H1 (cell line): ENCODE measurements around the gene TMSB4Y. TPM values are rescaled to one million over a fixed set of nuclear protein-coding genes. Genes with fewer than 3 reads are reported as not detected.
A peak's percentile ranks its signal among the peaks of the same experiment; 100 is the strongest.

Source experiments
- CTCF ChIA-PET: fragments of 300-600 bp; sonication (Branson Sonifier 250); formaldehyde crosslinking; loops from one replicate; lab custom pipeline; 2021; ENCODE audit not compliant: partially characterized antibody; lab: Charles Lee
- POLR2A ChIA-PET: fragments of 300-600 bp; sonication (Branson Sonifier 250); formaldehyde crosslinking; loops from one replicate; lab custom pipeline; 2021; ENCODE audit warnings: inconsistent platforms; ENCODE audit not compliant: partially characterized antibody; lab: Charles Lee
- DNase-seq, 2 experiments: peaks; one replicate each; pipeline versions ENCODE4 v3.0.0 to v3.0.0-alpha.2; 2010 to 2022; ENCODE audit warnings: low spot score in 2 of 2, low read depth in 1 of 2, mixed read lengths in 1 of 2
- FAIRE-seq: peaks from 2 replicates; lab custom pipeline; 2011; peaks lifted over from hg19 to GRCh38; lab: Jason Lieb, UNC
- H2AFZ ChIP-seq: 2 replicates; pipeline ENCODE4 v1.8.1; 2012; ENCODE audit warnings: low read length, inconsistent platforms
- H2AK5ac ChIP-seq: 2 replicates; pipeline ENCODE4 v1.6.1; 2013; ENCODE audit warnings: low read depth, low read length
- H2BK120ac ChIP-seq: replicated peaks from 2 replicates; pipeline ENCODE3; 2013; ENCODE audit warnings: low read depth, low read length, inconsistent platforms
- H2BK12ac ChIP-seq: 2 replicates; pipeline ENCODE4 v1.6.1; 2013; ENCODE audit warnings: low read depth, low read length
- H2BK15ac ChIP-seq: 2 replicates; pipeline ENCODE4 v1.6.1; 2013; ENCODE audit warnings: low read length
- H2BK20ac ChIP-seq: 2 replicates; pipeline ENCODE4 v1.6.1; 2013; ENCODE audit warnings: low read length
- H2BK5ac ChIP-seq: 2 replicates; pipeline ENCODE4 v1.6.1; 2013; ENCODE audit warnings: low read depth, low read length
- H3K14ac ChIP-seq: 2 replicates; pipeline ENCODE4 v1.6.1; 2013; ENCODE audit warnings: inconsistent platforms; ENCODE audit not compliant: insufficient read length
- H3K18ac ChIP-seq: 2 replicates; pipeline ENCODE4 v1.6.1; 2013; ENCODE audit warnings: low read length; ENCODE audit errors: extremely low read depth
- H3K23ac ChIP-seq: 2 replicates; pipeline ENCODE4 v1.6.1; 2013; ENCODE audit warnings: inconsistent platforms; ENCODE audit not compliant: insufficient read length
- H3K23me2 ChIP-seq: 2 replicates; pipeline ENCODE4 v1.6.1; 2013; ENCODE audit warnings: low read depth, low read length
- H3K27ac ChIP-seq: 2 replicates; pipeline ENCODE4 v1.6.1; 2011; ENCODE audit warnings: low read depth, low read length, inconsistent platforms
- H3K27me3 ChIP-seq, 4 experiments: replicated peaks in 1 of 4; 1 replicate in 1 of 4; 2 replicates in 3 of 4; pipeline versions ENCODE4 v1.6.1 to v1.8.1; 2011 to 2013; ENCODE audit warnings: low read length in 3 of 4, mild to moderate bottlenecking in 3 of 4, inconsistent platforms in 2 of 4, mixed read lengths in 2 of 4, moderate library complexity in 1 of 4; ENCODE audit not compliant: control insufficient read depth in 3 of 4, insufficient read depth in 3 of 4; ENCODE audit errors: extremely low read depth in 1 of 4
- H3K36me3 ChIP-seq, 4 experiments: 2 replicates each; pipeline versions ENCODE4 v1.6.1 to v1.8.1; 2011 to 2013; ENCODE audit warnings: mild to moderate bottlenecking in 4 of 4, low read length in 3 of 4, moderate library complexity in 2 of 4, control low read depth in 1 of 4, inconsistent platforms in 1 of 4; ENCODE audit not compliant: insufficient read depth in 4 of 4, control insufficient read depth in 2 of 4
- H3K4ac ChIP-seq: replicated peaks from 2 replicates; pipeline ENCODE3; 2013; ENCODE audit warnings: low read length, low read depth, mixed read lengths, inconsistent platforms; ENCODE audit not compliant: insufficient read length
- H3K4me1 ChIP-seq, 4 experiments: replicated peaks in 1 of 4; 1 replicate in 1 of 4; 2 replicates in 3 of 4; pipeline versions ENCODE4 v1.6.1 to v1.8.1; 2011 to 2013; ENCODE audit warnings: low read length in 3 of 4, inconsistent platforms in 2 of 4, mixed read lengths in 1 of 4; ENCODE audit not compliant: insufficient read depth in 4 of 4, control insufficient read depth in 3 of 4
- H3K4me2 ChIP-seq, 2 experiments: 2 replicates each; pipeline versions ENCODE4 v1.6.1 to v1.8.1; 2011 to 2013; ENCODE audit warnings: low read depth in 2 of 2, low read length in 2 of 2, control low read depth in 1 of 2, inconsistent platforms in 1 of 2, mild to moderate bottlenecking in 1 of 2; ENCODE audit not compliant: insufficient read depth in 1 of 2
- H3K4me3 ChIP-seq, 4 experiments: fragments of 200-600, 300-600 bp in 1 of 4; sonication (generic), shearing (Covaris generic), sonication (Bioruptor Twin) in 1 of 4; 2 replicates each; pipeline versions ENCODE4 v1.5.1 to v1.8.1; 2011 to 2016; ENCODE audit warnings: low read length in 4 of 4, low read depth in 3 of 4, control low read depth in 2 of 4, inconsistent platforms in 2 of 4, mild to moderate bottlenecking in 2 of 4, mixed read lengths in 1 of 4, moderate library complexity in 1 of 4; ENCODE audit not compliant: insufficient read depth in 2 of 4; ENCODE audit errors: extremely low read depth in 1 of 4
- H3K56ac ChIP-seq: replicated peaks from 2 replicates; pipeline ENCODE3; 2013; ENCODE audit warnings: low read depth, mild to moderate bottlenecking, mixed read lengths, low read length, inconsistent platforms; ENCODE audit not compliant: insufficient read length
- H3K79me1 ChIP-seq: 2 replicates; pipeline ENCODE4 v1.6.1; 2013; ENCODE audit warnings: low read depth, low read length, control low read depth
- H3K79me2 ChIP-seq, 2 experiments: 2 replicates each; pipeline versions ENCODE4 v1.6.1 to v1.8.1; 2012 to 2013; ENCODE audit warnings: low read length in 2 of 2, mild to moderate bottlenecking in 2 of 2, inconsistent platforms in 1 of 2; ENCODE audit not compliant: insufficient read depth in 2 of 2, control insufficient read depth in 1 of 2
- H3K9ac ChIP-seq, 4 experiments: replicated peaks in 1 of 4; 1 replicate in 1 of 4; 2 replicates in 3 of 4; pipeline versions ENCODE4 v1.6.1 to v1.8.1; 2011 to 2013; ENCODE audit warnings: low read depth in 3 of 4, low read length in 3 of 4, control low read depth in 2 of 4, mild to moderate bottlenecking in 2 of 4, moderate library complexity in 2 of 4, inconsistent platforms in 1 of 4; ENCODE audit errors: extremely low read depth in 1 of 4
- H3K9me3 ChIP-seq, 2 experiments: 2 replicates each; pipeline versions ENCODE4 v1.6.1 to v1.8.1; 2012 to 2013; ENCODE audit warnings: mild to moderate bottlenecking in 2 of 2, moderate library complexity in 2 of 2, control low read depth in 1 of 2, inconsistent platforms in 1 of 2, low read depth in 1 of 2, low read length in 1 of 2, mixed read lengths in 1 of 2; ENCODE audit not compliant: insufficient read depth in 2 of 2
- H4K20me1 ChIP-seq, 2 experiments: replicated peaks in 1 of 2; 2 replicates each; pipeline versions ENCODE3 to v1.8.1; 2011 to 2013; ENCODE audit warnings: inconsistent platforms in 2 of 2, low read length in 2 of 2, mild to moderate bottlenecking in 1 of 2; ENCODE audit not compliant: insufficient read depth in 2 of 2, control insufficient read depth in 1 of 2
- H4K5ac ChIP-seq: 2 replicates; pipeline ENCODE4 v1.6.1; 2013; ENCODE audit warnings: low read length, low read depth, mixed read lengths, inconsistent platforms; ENCODE audit not compliant: insufficient read length
- H4K8ac ChIP-seq: 2 replicates; pipeline ENCODE4 v1.8.0; 2013; ENCODE audit warnings: mild to moderate bottlenecking, moderate library complexity, low read length, inconsistent platforms; ENCODE audit not compliant: insufficient read depth; ENCODE audit errors: extremely low read depth
- H4K91ac ChIP-seq: replicated peaks from 2 replicates; pipeline ENCODE3; 2013; ENCODE audit warnings: low read length, mixed read lengths, inconsistent platforms; ENCODE audit not compliant: insufficient read length
- ASH2L ChIP-seq: fragments of 200-600, 300-600 bp; sonication (generic); IDR thresholded peaks from one replicate; pipeline ENCODE4 v1.7.1; 2017; ENCODE audit warnings: low read length
- CREB1 ChIP-seq: IDR thresholded peaks from 2 replicates; pipeline ENCODE4 v1.6.1; 2012; ENCODE audit warnings: inconsistent platforms
- HDAC2 ChIP-seq, 2 experiments: fragments of 300-600 bp in 1 of 2; sonication (generic) in 1 of 2; IDR thresholded peaks; 2 replicates each; pipeline ENCODE4 v1.6.1; 2011 to 2012; ENCODE audit warnings: low read depth in 2 of 2, low read length in 2 of 2, mild to moderate bottlenecking in 2 of 2, moderate library complexity in 2 of 2, borderline replicate concordance in 1 of 2, inconsistent platforms in 1 of 2
- PHF8 ChIP-seq: fragments of 200-600 bp; sonication (generic); conservative IDR thresholded peaks from 2 replicates; pipeline ENCODE4 v1.7.1; 2012; ENCODE audit warnings: low read depth, mild to moderate bottlenecking, inconsistent platforms, low read length, moderate library complexity
- SP2 ChIP-seq: IDR thresholded peaks from 2 replicates; pipeline ENCODE4 v1.6.1; 2012; ENCODE audit warnings: mild to moderate bottlenecking, low read length, inconsistent platforms
- WGBS, 2 experiments: shearing (Covaris generic) in 1 of 2; methylation state at CpG; one replicate each; pipeline versions ENCODE4 v1.1.6 to v1.1.7; 2013 to 2015; ENCODE audit warnings: low lambda C conversion rate in 2 of 2, mixed read lengths in 2 of 2, inconsistent platforms in 1 of 2, low coverage in 1 of 2, missing lambda C conversion rate in 1 of 2; ENCODE audit not compliant: insufficient replicate concordance in 2 of 2, insufficient coverage in 1 of 2, insufficient read length in 1 of 2; ENCODE audit errors: extremely low coverage in 1 of 2, missing lambda C conversion rate in 1 of 2; 5-methylcytosine and 5-hydroxymethylcytosine counted together
- polyA plus RNA-seq, 7 experiments: library from polyadenylated mRNA; depleted of rRNA in 3 of 7; stranded (reverse) in 5 of 7; unstranded in 2 of 7; fragments of >200 nt in 5 of 7; fragments of 200-250 nt in 2 of 7; gene quantifications; 1 replicate in 5 of 7; 2 replicates in 1 of 7; 4 replicates in 1 of 7; pipeline versions ENCODE4 v1.2.1 to v1.2.3, GENCODE V29; 2011 to 2013; ENCODE audit warnings: missing spikeins in 2 of 7, mixed read lengths in 2 of 7
- total RNA-seq: library from RNA; stranded (reverse); fragmentation: NEBNext Ultra II Directional; extraction: Animal tissue kit (Norgen Biotek cat#: 25700); gene quantifications from 2 replicates; pipeline ENCODE4 v1.2.1, GENCODE V29; 2021
- TF ChIP-seq, protein P1 (sequence below): IDR thresholded peaks from 2 replicates; pipeline ENCODE4 v1.6.1; 2012; ENCODE audit warnings: inconsistent platforms

The TMSB4Y gene
- total and polyA plus RNA-seq, 2 of the 8 experiments (the other 6 are each of a cell fraction or from before 2014, with no cell fraction given): 2.0 to 2.6 TPM

DNA sequence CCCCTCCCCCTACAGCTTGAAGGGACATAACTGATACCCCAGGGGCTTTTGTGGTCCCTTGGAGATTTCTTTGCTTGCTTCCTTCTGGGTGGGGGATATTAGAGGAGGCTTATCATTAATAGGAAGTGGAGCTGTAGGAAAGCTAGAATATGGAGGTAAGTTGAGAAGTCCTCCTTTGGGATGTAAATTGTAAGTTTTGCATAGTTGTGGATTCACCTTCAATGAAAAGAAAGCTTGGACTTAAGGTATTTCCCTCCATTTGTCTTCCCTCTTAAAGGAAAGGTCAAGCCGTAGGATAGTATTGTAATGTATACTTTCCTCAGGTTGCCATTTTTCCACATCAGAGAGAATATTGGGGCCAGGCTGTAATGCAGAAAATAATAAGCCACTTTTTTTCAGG is 39.5 kb upstream of the TMSB4Y start:
- H2BK20ac ChIP-seq: no peak overlapping the region
- no peak overlapping the region for H2AK5ac ChIP-seq
- no peaks in the 10 kb centered on the region for H3K4me1 ChIP-seq
- H3K23ac ChIP-seq: no peak overlapping the region
- no peak overlapping the region for H3K4ac ChIP-seq
- no peak overlapping the region; the same call in 1 of the 2 replicates for H3K27ac ChIP-seq
- no peak for DNase-seq
- no peak overlapping the region for H4K5ac ChIP-seq
- POLR2A ChIA-PET: interaction anchor here (0.6 to 0.9 kb wide), 2 partner anchors 40 to 316 kb away, joined by 3 read pairs; no protein-coding TSS in a partner anchor
- H3K27me3 ChIP-seq: no peaks in the 10 kb centered on the region
- H3K36me3 ChIP-seq: 0 out of 8 replicates have a peak, but pooled peaks cover 0 to 3% (median 0%) of the 10 kb centered on the region in 4 experiments
- H3K4me2 ChIP-seq: 0 out of 4 replicates have a peak overlapping the region, but pooled peaks of 1 of the 2 experiments have one; percentile 4
- H3K9me3 ChIP-seq: peaks cover 6 to 20% of the 10 kb centered on the region in 2 experiments
- H3K23me2 ChIP-seq: no peaks in the 10 kb centered on the region
- no peak overlapping the region for H4K8ac ChIP-seq
- H4K20me1 ChIP-seq: no peaks in the 10 kb centered on the region
- no peak overlapping the region for H2BK15ac ChIP-seq
- H4K91ac ChIP-seq: no peak overlapping the region
- TF ChIP-seq CREB1 (no peak), PHF8 (no peak), HDAC2 (IDR thresholded peaks at IDR 0.05; ENCODE audit: borderline replicate concordance in 1 of 2, low read depth in 2 of 2, low read length in 2 of 2) (no peak), SP2 (no peak), ASH2L (no peak)
- TF ChIP-seq, protein P1, sequence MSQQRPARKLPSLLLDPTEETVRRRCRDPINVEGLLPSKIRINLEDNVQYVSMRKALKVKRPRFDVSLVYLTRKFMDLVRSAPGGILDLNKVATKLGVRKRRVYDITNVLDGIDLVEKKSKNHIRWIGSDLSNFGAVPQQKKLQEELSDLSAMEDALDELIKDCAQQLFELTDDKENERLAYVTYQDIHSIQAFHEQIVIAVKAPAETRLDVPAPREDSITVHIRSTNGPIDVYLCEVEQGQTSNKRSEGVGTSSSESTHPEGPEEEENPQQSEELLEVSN: no peak
- TF ChIP-seq, all 59 proteins: peak for 0
- FAIRE-seq: no peak
- Histone ChIP-seq H3K79me1 (no peaks in the 10 kb centered on the region), H3K14ac (no peak overlapping the region), H3K9ac (no peak overlapping the region), H2AFZ (no peak overlapping the region), H3K79me2 (no peaks in the 10 kb centered on the region), H3K18ac (no peak overlapping the region), H2BK120ac (no peak overlapping the region), H3K56ac (no peak overlapping the region), H2BK5ac (no peak overlapping the region), H2BK12ac (no peak overlapping the region), H3K4me3 (no peak overlapping the region)
- 21% methylated on average over 1 of the region's 1 CpG; no CpG with 5 or more reads in 1 of the 2 experiments for WGBS, 2 experiments
- CTCF ChIA-PET: no interaction called here
